ENCODE measurements around the gene ABHD17A. TPM values are rescaled to one million over a fixed set of nuclear protein-coding genes. Genes with fewer than 3 reads are reported as not detected.

The ABHD17A gene
- total RNA-seq, 1 donor from 2014 or later = 48.4 TPM

- TF ChIP-seq CTCF (IDR thresholded peaks at IDR 0.05; ENCODE audit: insufficient read depth, low read length, severe bottlenecking) = no peak
- no peaks in the 10 kb centered on the region for H3K27me3 ChIP-seq (ENCODE audit: control insufficient read depth, insufficient read depth, low read length)
- DNase-seq (ENCODE audit: low read depth) = no peak
- no peak overlapping the region for H3K4me3 ChIP-seq (ENCODE audit: low read depth, low read length)
- H3K36me3 ChIP-seq (ENCODE audit: control insufficient read depth, insufficient read depth, low read length) = no peaks in the 10 kb centered on the region
- no peak for FAIRE-seq
Measured at GRCh38 chr19:1871630-1872029, 13.7 kb downstream of the ABHD17A start.

GRCh38 chr19:1871140-1871597 is 14.1 kb downstream of the ABHD17A start:
- Histone ChIP-seq H3K36me3 (ENCODE audit: control insufficient read depth, insufficient read depth, low read length) (no peaks in the 10 kb centered on the region), H3K4me3 (ENCODE audit: low read depth, low read length) (no peak overlapping the region), H3K27me3 (ENCODE audit: control insufficient read depth, insufficient read depth, low read length) (no peaks in the 10 kb centered on the region)
- DNase-seq (ENCODE audit: low read depth) = no peak
- TF ChIP-seq CTCF (IDR thresholded peaks at IDR 0.05; ENCODE audit: insufficient read depth, low read length, severe bottlenecking) = no peak
- FAIRE-seq = no peak

GRCh38 chr19:1868971-1869370 is 16.3 kb downstream of the ABHD17A start:
- no peak for FAIRE-seq
- TF ChIP-seq CTCF (IDR thresholded peaks at IDR 0.05; ENCODE audit: insufficient read depth, low read length, severe bottlenecking) = no peak
- no peak for DNase-seq (ENCODE audit: low read depth)
- no peaks in the 10 kb centered on the region for H3K27me3 ChIP-seq (ENCODE audit: control insufficient read depth, insufficient read depth, low read length)
- no peak overlapping the region for H3K4me3 ChIP-seq (ENCODE audit: low read depth, low read length)
- H3K36me3 ChIP-seq (ENCODE audit: control insufficient read depth, insufficient read depth, low read length) = no peaks in the 10 kb centered on the region

- Histone ChIP-seq H3K4me3 (ENCODE audit: low read depth, low read length) (no peak overlapping the region), H3K36me3 (ENCODE audit: control insufficient read depth, insufficient read depth, low read length) (no peaks in the 10 kb centered on the region), H3K27me3 (ENCODE audit: control insufficient read depth, insufficient read depth, low read length) (no peaks in the 10 kb centered on the region)
- no peak for FAIRE-seq
- no peak for TF ChIP-seq CTCF (IDR thresholded peaks at IDR 0.05; ENCODE audit: insufficient read depth, low read length, severe bottlenecking)
- no peak for DNase-seq (ENCODE audit: low read depth)
Measured at GRCh38 chr19:1867349-1867724, 18.0 kb downstream of the ABHD17A start.

GRCh38 chr19:1866693-1867348 is 18.5 kb downstream of the ABHD17A start:
- FAIRE-seq (no peak), DNase-seq (ENCODE audit: low read depth) (no peak)
- TF ChIP-seq CTCF (IDR thresholded peaks at IDR 0.05; ENCODE audit: insufficient read depth, low read length, severe bottlenecking) = no peak
- no peaks in the 10 kb centered on the region for H3K36me3 ChIP-seq (ENCODE audit: control insufficient read depth, insufficient read depth, low read length)
- no peaks in the 10 kb centered on the region for H3K27me3 ChIP-seq (ENCODE audit: control insufficient read depth, insufficient read depth, low read length)
- H3K4me3 ChIP-seq (ENCODE audit: low read depth, low read length) = no peak overlapping the region
